GM23248 (cell line): ENCODE data around the gene MYADML2.

Experiments used
- EZH2 ChIP-seq: fragments of 200-600 bp; sonication (generic); IDR thresholded peaks from 2 replicates; pipeline ENCODE4 v1.6.1; 2018; ENCODE audit warnings: antibody characterized with exemption, mild to moderate bottlenecking; ENCODE audit not compliant: insufficient read depth, poor library complexity, severe bottlenecking
- EZH2phosphoT487 ChIP-seq: fragments of 200-600 bp; sonication (generic); IDR thresholded peaks from 2 replicates; pipeline ENCODE4 v1.6.1; 2018; ENCODE audit warnings: antibody characterized with exemption, moderate library complexity, mild to moderate bottlenecking, low read depth; ENCODE audit not compliant: insufficient read depth

GRCh38 chr17:81947189-81947588, at the start of gene MYADML2:
- TF ChIP-seq EZH2phosphoT487 (no peak), EZH2 (no peak)
